Stimulated activated naive CD8-positive, alpha-beta T cell treated with anti-CD3 and anti-CD28 coated beads, Interleukin-15, amount 100 ng/mL, for 72 hours (primary cell): ENCODE measurements around the gene MAPK10.
A peak's percentile ranks its signal among the peaks of the same experiment; 100 is the strongest.

Experiments
- ATAC-seq: fragments of 150-1000 bp; cut with Tn5 transposase; 2 replicates; pipeline ENCODE4 v1.10.0; 2021; ENCODE audit warnings: mild to moderate bottlenecking, moderate library complexity
- DNase-seq, 2 donors: peaks; one replicate each; pipeline ENCODE4 v3.0.0; 2021 to 2022
- H3K27ac Mint-ChIP-seq, 2 donors: one replicate each; pipeline ENCODE4 v1.8.0; 2022; ENCODE audit warnings: mild to moderate bottlenecking in 2 of 2, mixed read lengths in 2 of 2, moderate library complexity in 2 of 2
- H3K27me3 Mint-ChIP-seq: one replicate; pipeline ENCODE4 v1.8.0; 2022; ENCODE audit warnings: mixed read lengths
- H3K4me1 Mint-ChIP-seq: one replicate; pipeline ENCODE4 v1.8.0; 2022; ENCODE audit warnings: mild to moderate bottlenecking, mixed read lengths
- H3K4me3 Mint-ChIP-seq, 2 donors: one replicate each; pipeline ENCODE4 v1.8.0; 2022; ENCODE audit warnings: mild to moderate bottlenecking in 2 of 2, mixed read lengths in 2 of 2, moderate library complexity in 1 of 2
- H3K9me3 Mint-ChIP-seq, 2 donors: one replicate each; pipeline ENCODE4 v1.8.0; 2022; ENCODE audit warnings: mixed read lengths in 2 of 2

The MAPK10 gene

DNA sequence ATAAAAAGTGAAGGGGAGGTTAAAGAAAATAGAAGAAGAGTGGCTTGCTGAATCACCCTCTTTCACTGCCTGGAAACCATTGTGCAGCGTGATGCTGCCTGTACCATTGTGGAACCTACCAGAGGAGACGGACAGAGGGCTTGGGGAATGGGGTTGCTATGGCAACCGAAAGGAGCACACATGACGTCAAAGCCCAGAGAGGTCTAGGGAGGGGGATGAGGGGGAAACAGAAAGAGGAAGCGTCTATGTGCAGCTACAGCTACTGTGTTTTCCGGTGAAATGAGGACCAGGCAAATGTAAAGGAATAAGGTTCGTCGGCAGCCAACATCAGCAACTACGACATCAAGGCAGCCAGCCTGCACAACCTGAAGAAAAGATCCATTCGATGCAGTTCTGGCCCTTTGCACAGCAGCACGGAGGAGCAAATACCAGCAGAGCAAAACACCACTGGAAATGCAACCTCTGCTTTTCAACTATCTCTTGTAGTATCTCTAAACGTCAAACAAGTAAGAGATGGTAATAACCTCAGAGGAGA, at the start of gene MAPK10:
Gene MAPK10 (minus strand): TSS at position 110 of the 535 bp plus-strand sequence.
- H3K4me3 Mint-ChIP-seq, result peak within 1 kb of the TSS; percentile 68 to 73
- peaks cover 21% of the 10 kb centered on the region for H3K27me3 Mint-ChIP-seq
- peak within 1 kb of the TSS; percentile 75 to 92 for H3K27ac Mint-ChIP-seq
- DNase-seq (peak; percentile 24 to 61), ATAC-seq (peak; percentile 97)
- H3K4me1 Mint-ChIP-seq, result peaks cover 13% of the 10 kb centered on the region
- no peaks in the 10 kb centered on the region for H3K9me3 Mint-ChIP-seq

DNA sequence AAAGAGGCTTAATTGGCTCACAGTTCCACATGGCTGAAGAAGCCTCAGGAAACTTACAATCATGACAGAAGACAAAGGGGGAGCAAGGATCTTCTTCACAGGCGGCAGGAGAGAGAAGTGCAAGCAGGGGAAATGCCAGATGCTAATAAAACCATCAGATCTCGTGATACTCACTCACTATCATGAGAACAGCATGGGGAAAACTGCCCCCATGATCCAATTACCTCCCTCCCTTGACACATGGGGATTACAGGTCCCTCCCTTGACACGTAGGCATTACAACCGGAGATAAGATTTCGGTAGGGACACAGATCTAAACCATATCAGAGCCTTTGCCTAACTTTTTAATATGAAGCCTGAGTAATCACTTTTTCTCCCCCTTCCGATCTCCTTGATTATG, 43.7 kb upstream of the MAPK10 start:
- ATAC-seq (no peak), DNase-seq (no peak)
- H3K4me1 Mint-ChIP-seq, result no peaks in the 10 kb centered on the region
- H3K9me3 Mint-ChIP-seq, result peaks cover 0 to 4% of the 10 kb centered on the region in 2 donors
- H3K27me3 Mint-ChIP-seq, result no peaks in the 10 kb centered on the region
- H3K4me3 Mint-ChIP-seq, result no peak overlapping the region
- H3K27ac Mint-ChIP-seq, result no peak overlapping the region

DNA sequence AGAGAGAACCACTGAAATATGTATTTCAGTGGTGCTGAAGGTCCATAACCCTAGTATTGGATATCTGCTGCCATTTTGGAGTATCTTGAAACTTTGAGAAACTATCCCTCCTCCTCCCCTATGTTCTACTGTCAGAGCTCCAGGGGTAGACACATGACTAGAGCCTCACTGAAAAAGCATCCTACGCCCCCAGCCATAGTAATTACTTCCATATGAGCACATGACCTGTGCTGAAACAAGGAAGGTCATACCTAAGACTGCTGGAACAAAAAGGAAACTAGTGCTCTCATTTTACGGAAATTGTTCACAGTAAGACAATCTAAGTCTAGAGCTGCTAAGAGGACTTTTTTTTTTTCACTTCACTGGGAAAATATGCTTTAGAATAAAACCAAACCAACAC, 42.0 kb upstream of the MAPK10 start:
- no peaks in the 10 kb centered on the region for H3K27me3 Mint-ChIP-seq
- no peaks in the 10 kb centered on the region for H3K9me3 Mint-ChIP-seq
- DNase-seq, result no peak
- H3K4me1 Mint-ChIP-seq, result no peaks in the 10 kb centered on the region
- H3K27ac Mint-ChIP-seq, result no peak overlapping the region
- ATAC-seq, result no peak
- H3K4me3 Mint-ChIP-seq, result no peak overlapping the region

DNA sequence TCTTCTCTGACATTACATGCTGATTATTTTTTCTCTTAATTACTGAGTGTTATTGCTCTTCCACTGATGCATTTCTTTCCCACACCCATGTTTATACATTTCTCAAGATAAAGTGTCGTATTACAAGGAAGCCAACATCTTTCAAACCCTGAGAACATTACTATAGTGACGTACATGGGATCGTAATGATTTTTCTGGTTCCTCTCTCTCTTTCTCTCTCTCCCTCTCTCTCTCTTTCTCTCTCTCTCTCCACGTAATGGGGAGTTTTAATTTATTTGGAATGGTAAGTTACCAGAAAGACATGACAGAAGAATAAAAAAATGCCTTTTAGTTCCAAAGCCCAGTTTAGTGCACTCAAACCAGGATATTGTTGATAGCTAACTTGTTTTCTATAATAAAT, 40.4 kb upstream of the MAPK10 start:
- ATAC-seq, result no peak
- Mint-ChIP-seq H3K27ac (peak overlapping the region in 1 of 2 donors; percentile 21), H3K4me1 (no peaks in the 10 kb centered on the region), H3K27me3 (no peaks in the 10 kb centered on the region), H3K4me3 (no peak overlapping the region), H3K9me3 (no peaks in the 10 kb centered on the region)
- DNase-seq, result no peak

DNA sequence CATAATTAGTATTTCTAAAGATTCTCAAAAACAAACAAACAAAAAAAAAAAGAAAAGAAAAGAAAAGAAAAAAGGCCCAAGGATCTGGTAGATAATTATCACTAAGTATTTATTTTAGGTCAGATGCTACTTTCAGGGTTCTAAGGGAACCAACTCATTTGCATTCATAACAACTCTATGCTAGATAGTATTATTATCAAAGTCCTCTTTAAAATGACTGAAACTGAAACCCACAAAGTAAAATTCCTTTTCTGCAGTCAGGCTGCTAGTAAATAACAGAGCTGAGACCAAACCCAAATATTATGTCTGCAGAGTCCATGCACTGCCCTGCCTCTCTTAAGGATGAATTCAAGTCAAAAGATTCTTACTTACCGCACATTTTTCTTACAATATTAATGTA, 38.3 kb upstream of the MAPK10 start:
- no peak overlapping the region for H3K4me3 Mint-ChIP-seq
- H3K27me3 Mint-ChIP-seq, result no peaks in the 10 kb centered on the region
- ATAC-seq (no peak), DNase-seq (no peak)
- no peaks in the 10 kb centered on the region for H3K9me3 Mint-ChIP-seq
- no peaks in the 10 kb centered on the region for H3K4me1 Mint-ChIP-seq
- no peak overlapping the region for H3K27ac Mint-ChIP-seq

DNA sequence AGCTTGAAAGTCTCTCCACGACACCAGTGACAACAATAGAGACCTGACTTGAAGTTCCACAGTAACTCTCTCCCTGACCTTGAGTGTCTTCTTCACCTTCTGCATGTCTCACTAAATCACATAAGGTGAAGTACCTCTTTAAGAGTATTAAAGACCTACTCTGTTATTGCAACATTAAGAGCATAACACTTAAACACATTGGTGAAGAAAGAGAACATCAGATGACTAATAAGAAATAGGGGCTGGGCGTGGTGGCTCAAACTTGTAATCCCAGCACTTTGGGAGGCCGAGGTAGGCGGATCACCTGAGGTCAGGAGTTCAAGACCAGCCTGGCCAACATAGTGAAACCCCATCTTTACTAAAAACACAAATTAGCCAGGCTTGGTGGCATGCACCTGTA, 33.9 kb upstream of the MAPK10 start:
- no peak for ATAC-seq

DNA sequence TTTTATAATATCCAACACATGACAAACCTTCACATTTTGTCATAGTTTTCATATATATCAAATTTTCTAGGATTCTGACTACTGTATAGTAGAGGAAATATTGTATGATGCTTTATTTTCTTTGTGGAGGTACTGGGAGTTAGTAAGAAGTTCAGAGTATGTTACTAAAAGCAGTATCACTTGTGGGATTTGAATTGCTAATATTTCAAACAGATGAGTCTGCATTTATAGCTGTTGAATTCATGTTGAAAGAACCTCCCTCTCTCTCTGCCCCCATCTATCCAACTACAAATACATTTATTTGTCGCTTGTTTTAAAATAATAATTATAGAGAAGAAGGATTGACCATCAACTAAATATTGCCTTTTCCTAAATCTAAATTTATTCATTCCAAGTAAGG, 29.8 kb upstream of the MAPK10 start:
- H3K27ac Mint-ChIP-seq, result no peak overlapping the region
- H3K9me3 Mint-ChIP-seq, result no peaks in the 10 kb centered on the region
- no peak overlapping the region for H3K4me3 Mint-ChIP-seq
- ATAC-seq (no peak), DNase-seq (no peak)
- H3K27me3 Mint-ChIP-seq, result no peaks in the 10 kb centered on the region
- no peaks in the 10 kb centered on the region for H3K4me1 Mint-ChIP-seq

More for the DNA sequence above, 33.9 kb upstream of the MAPK10 start:
- no peak for DNase-seq
- Mint-ChIP-seq H3K4me3 (no peak overlapping the region), H3K27ac (no peak overlapping the region), H3K27me3 (no peaks in the 10 kb centered on the region), H3K9me3 (no peaks in the 10 kb centered on the region), H3K4me1 (no peaks in the 10 kb centered on the region)

DNA sequence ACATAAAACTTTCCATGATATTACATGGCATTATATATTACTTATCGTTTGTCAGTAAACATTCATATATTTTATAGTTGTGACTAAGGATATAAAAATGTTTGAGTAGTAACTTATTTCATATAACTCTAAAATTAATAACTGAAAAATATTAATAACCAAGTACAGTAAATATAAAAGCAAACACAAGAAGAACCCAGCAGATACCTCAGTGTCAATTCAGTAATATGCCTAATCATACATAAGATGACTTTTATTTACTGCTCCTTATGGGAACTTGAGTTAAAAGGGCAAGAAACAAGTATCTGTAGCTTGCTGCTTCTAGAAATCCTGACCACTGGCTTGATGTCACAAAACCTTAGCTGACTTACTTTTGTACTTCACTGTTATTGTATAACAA, 28.4 kb upstream of the MAPK10 start:
- no peak for DNase-seq
- H3K27me3 Mint-ChIP-seq, result no peaks in the 10 kb centered on the region

DNA sequence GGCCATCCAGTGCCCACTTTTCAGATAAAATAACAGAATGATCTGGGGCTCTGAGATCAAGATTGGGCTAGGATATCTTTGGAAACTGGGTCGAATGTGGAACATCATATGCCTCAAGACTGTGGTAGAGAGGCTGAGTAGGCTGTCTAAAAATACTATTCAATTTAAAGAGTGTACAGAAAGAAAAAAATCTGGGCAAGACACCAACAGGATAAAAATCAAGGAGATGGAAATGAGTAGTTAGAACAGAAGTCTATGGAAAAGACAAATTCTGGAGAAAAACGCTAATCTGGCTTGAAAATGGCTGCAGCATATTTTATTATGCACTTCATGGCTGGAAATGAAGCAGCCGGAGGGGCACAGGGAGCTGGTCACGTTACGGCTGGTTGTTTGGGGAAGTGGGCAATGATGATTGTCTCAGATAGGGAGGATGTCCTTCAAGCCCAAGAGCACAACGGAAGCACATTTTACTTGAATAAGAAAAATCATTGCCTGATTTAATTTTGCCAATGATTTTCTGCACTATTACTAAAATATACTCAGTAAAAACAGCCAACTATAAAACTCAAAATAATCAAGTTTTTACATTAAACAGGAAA, 27.1 kb upstream of the MAPK10 start:
- no peak for ATAC-seq
- no peaks in the 10 kb centered on the region for H3K4me1 Mint-ChIP-seq
- no peak overlapping the region for H3K4me3 Mint-ChIP-seq

More for the DNA sequence above, 28.4 kb upstream of the MAPK10 start:
- ATAC-seq, result no peak
- Mint-ChIP-seq H3K9me3 (no peaks in the 10 kb centered on the region), H3K4me1 (no peaks in the 10 kb centered on the region), H3K27ac (no peak overlapping the region), H3K4me3 (no peak overlapping the region)

DNA sequence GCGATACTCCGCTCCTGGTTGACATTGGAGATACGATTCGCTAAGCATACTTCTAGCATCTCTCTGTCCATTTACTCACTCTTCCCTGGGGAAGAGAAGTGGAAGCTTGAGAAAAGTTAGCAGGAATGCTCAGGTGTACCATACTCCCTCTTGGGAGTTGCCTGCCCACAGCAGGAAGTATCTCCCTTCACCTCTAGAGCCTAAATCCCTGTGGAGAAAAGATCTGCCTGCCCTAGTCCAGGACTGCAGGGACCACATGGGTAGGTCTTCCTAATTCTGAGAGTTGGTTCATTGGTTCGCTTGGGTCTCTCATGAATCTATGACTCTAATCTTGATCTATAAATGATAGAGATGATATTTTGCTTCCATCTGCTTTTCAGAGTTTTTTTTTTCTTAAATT, 26.3 kb upstream of the MAPK10 start:
- no peaks in the 10 kb centered on the region for H3K27me3 Mint-ChIP-seq
- no peaks in the 10 kb centered on the region for H3K9me3 Mint-ChIP-seq
- ATAC-seq (no peak), DNase-seq (no peak)
- H3K27ac Mint-ChIP-seq, result no peak overlapping the region
- H3K4me3 Mint-ChIP-seq, result no peak overlapping the region
- no peaks in the 10 kb centered on the region for H3K4me1 Mint-ChIP-seq

More for the DNA sequence above, 27.1 kb upstream of the MAPK10 start:
- Mint-ChIP-seq H3K9me3 (no peaks in the 10 kb centered on the region), H3K27ac (no peak overlapping the region), H3K27me3 (no peaks in the 10 kb centered on the region)
- DNase-seq, result no peak

DNA sequence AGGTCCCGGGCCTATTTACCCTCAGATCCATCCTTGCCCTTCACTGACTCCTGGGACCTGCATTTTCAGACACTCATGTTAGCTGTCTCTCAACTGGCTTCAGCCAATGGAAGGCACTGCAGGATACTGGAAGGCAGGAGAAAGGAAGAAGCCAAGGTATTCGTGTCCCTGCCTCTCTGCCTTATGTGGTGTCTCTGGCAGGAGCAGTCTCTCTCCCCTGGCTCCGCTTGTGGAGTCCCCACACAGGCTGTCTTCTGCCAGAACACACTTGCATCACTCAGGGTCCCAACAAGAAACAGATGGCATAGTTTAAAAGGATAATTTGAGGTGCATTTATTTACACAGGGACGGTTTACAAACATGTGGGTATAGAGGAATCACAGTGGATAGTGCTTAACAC, 21.6 kb upstream of the MAPK10 start:
- H3K27me3 Mint-ChIP-seq, result no peaks in the 10 kb centered on the region

DNA sequence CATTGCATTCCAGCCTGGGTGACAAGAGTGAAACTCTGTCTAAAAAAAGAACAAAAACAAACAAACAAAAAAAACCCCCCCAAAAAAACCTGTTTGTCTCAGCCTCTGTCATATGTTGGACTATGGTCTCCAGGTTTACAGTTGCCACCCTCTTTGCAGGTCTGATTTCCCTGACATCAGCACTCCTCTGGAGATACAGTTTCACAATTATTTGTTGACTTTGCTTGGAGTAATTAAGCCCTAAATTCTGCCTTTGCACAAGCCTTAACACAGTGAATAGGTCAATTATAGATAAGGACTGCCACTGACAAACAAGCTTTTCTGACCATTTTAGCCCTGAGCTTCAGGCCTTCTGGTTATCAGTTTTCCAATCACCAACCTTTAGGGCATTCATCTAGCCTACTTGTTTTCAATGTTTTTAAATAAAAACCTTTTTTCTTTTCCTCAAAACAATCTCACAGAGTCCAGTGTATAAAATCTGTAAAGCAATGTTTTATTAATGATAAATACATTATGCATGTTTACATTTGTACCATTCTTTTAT, 20.4 kb upstream of the MAPK10 start:
- DNase-seq (no peak), ATAC-seq (no peak)
- Mint-ChIP-seq H3K9me3 (no peaks in the 10 kb centered on the region), H3K4me3 (no peak overlapping the region), H3K27me3 (no peaks in the 10 kb centered on the region), H3K4me1 (no peaks in the 10 kb centered on the region), H3K27ac (no peak overlapping the region)

More for the DNA sequence above, 21.6 kb upstream of the MAPK10 start:
- Mint-ChIP-seq H3K9me3 (no peaks in the 10 kb centered on the region), H3K4me3 (no peak overlapping the region), H3K4me1 (no peaks in the 10 kb centered on the region), H3K27ac (peak overlapping the region in 1 of 2 donors; percentile 89)
- peak; percentile 18 for ATAC-seq
- DNase-seq, result no peak

DNA sequence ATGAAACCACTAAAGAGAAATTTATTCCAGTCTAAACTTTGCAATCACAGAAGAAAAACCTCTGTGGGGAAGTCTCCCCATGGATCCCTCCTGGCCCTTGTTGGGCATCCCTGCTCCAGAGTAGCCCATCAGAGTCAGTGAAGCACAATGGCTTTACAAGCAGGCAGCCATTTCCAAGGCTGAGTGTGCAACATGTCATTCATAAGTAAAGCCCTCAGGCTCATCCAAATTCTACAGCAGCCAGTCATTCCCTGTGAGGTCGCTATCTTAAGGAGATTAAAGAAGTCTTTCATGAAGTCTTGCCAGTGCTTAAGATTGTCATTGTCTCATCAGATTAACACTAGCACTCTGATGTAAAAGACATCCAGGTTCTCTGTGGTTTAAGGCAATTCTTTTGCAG, 17.0 kb upstream of the MAPK10 start:
- no peak overlapping the region for H3K27ac Mint-ChIP-seq
- DNase-seq (no peak), ATAC-seq (no peak)
- no peak overlapping the region for H3K4me3 Mint-ChIP-seq
- H3K9me3 Mint-ChIP-seq, result peaks cover 8 to 10% of the 10 kb centered on the region in 2 donors
- H3K27me3 Mint-ChIP-seq, result no peaks in the 10 kb centered on the region
- H3K4me1 Mint-ChIP-seq, result no peaks in the 10 kb centered on the region

DNA sequence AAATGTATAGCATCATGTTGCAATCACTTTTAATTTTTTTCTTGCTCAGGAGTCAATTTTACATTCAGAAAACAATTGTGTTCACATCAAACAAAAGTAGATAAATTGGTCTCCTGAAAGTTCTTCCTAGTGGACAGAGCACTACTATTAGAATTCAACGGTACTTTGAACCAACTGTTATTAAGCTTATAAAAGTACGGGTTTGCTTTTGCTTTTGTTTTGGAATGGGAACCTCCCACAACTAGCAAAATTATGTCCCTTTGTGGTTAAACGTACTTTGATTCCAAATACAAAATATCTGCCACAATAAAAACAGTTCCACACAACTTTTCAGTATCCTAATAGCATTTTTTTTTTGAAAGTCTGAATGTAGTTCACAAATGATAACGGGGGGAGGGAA, 8.6 kb upstream of the MAPK10 start:
- no peak for ATAC-seq

DNA sequence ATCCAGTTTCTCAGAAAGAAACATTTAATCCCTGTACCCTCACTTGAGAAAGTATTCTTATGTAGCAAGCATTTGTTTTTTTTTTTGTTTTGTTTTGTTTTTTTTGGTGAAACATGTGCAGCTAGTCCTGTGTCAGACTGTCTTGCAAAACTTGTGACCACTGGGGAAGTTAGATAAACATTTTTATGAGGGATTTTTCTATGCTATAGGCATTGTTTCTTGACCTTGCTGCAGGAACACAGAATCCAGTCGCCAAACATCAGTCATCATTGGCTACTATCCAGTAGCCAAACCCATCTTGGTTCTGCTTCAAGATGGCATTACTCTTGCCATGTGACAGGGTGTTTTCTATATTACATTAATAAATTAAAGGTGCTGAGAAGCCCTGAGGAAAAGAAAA, 7.7 kb upstream of the MAPK10 start:
- Mint-ChIP-seq H3K4me3 (no peak overlapping the region), H3K27me3 (no peaks in the 10 kb centered on the region), H3K9me3 (peaks cover 9 to 14% of the 10 kb centered on the region in 2 donors), H3K27ac (no peak overlapping the region), H3K4me1 (no peaks in the 10 kb centered on the region)
- ATAC-seq (no peak), DNase-seq (no peak)

More for the DNA sequence above, 8.6 kb upstream of the MAPK10 start:
- no peak overlapping the region for H3K4me3 Mint-ChIP-seq
- no peak for DNase-seq
- H3K4me1 Mint-ChIP-seq, result no peaks in the 10 kb centered on the region
- no peak overlapping the region for H3K27ac Mint-ChIP-seq
- peaks cover 9 to 16% of the 10 kb centered on the region in 2 donors for H3K9me3 Mint-ChIP-seq
- H3K27me3 Mint-ChIP-seq, result no peaks in the 10 kb centered on the region

DNA sequence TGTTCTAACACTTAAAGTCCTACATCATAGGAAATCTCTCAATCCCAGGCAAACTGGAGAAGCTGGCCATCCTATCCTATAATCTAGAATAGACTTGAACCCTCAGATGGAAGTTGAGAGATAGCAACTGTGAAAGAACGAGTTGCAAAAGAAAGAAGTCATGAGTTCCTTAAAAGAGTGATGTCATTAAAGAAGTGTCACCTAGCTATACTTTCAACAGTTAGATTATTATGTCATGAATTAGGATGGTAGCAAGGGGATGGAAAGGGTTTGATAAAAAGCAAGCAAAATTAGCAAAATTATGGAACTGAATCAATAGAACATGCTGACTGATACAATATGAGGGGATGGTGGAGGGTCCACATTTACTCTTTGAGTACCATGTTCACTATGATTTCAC, 7.1 kb upstream of the MAPK10 start:
- H3K27ac Mint-ChIP-seq, result no peak overlapping the region

DNA sequence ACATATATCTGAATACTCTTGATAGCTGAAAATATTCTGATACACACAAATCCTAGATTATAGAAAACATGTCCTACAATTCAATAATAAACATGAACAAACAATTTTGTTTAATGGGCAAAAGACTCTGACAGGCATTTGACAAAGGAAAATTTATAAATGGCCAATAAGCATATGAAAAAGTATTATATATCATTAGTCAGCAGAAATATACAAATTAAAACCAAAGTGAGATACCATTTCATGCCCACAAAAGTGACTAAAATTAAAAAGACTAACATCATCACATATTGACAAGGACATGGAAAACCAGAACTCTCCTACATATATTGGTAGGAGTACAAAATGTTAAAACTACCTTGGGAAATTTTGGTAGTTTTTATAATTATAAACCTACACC, 2.7 kb upstream of the MAPK10 start:
- no peak for DNase-seq
- no peaks in the 10 kb centered on the region for H3K9me3 Mint-ChIP-seq

More for the DNA sequence above, 7.1 kb upstream of the MAPK10 start:
- peaks cover 7% of the 10 kb centered on the region in 2 donors for H3K9me3 Mint-ChIP-seq
- no peak for ATAC-seq
- H3K4me3 Mint-ChIP-seq, result no peak overlapping the region
- no peaks in the 10 kb centered on the region for H3K4me1 Mint-ChIP-seq
- H3K27me3 Mint-ChIP-seq, result no peaks in the 10 kb centered on the region
- DNase-seq, result no peak

More for the DNA sequence above, 2.7 kb upstream of the MAPK10 start:
- Mint-ChIP-seq H3K27ac (no peak overlapping the region), H3K4me3 (no peak overlapping the region), H3K27me3 (peaks cover 21% of the 10 kb centered on the region), H3K4me1 (peaks cover 13% of the 10 kb centered on the region)
- no peak for ATAC-seq
